ENCODE results near the gene BPIFB2. TPM values are rescaled to one million over a fixed set of nuclear protein-coding genes. Genes with fewer than 3 reads are reported as not detected.

The BPIFB2 gene
- total and polyA plus RNA-seq, 10 of the 15 experiments (the other 5 are each of a cell fraction or from before 2014, with no cell fraction given): not detected

DNA sequence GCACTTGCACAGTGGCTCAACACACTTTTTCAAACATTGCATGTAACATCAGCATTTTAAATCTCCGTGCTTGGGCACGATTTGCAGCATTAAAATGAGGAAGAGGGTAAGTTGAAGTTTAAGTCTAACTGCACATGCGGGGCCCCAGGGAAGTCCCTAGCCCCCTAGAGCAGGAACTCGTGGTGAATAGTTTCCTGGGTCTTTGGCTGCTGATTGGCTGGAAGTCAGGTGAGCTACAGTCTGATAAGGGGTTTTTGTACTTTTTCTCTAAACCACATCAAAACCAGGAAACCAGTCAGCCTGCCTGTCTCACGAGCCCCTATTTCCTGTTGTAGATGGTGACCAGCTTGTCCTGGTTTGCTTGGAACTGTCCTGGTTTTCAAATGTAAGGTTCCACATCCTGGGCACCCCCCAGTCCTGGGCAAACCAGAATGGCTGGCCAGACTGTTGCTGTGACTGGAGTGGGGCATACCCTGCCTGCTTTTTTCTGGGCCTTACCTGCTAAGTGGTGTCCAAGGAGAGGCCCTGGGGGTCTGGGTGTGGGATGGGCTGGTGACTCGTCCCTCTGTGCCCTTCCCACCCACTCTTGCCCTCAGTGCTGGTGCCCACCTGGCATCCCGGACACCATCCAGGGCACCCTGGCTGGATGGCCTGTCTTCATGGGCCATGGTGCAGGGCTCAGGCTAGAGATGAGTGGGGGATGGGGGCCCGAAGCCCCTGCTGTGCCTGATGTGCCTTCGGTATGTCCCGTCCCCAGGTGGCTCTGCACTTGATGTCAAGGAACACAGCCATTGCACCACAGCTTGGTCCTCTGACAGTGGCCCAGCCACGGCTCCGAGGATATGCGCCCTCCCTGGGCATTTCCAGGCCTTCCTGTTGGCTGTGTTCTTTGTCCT lies 35.1 kb upstream of the BPIFB2 start (continued):
- TF ChIP-seq ZNF384 (IDR thresholded peaks at IDR 0.05; ENCODE audit: borderline replicate concordance, low read depth, low read length): no peak
- TF ChIP-seq CHD1 (IDR thresholded peaks at IDR 0.05; ENCODE audit: low read depth, low read length): no peak
- no peak for TF ChIP-seq SMARCA5 (IDR thresholded peaks at IDR 0.05)
- TF ChIP-seq, protein P1, sequence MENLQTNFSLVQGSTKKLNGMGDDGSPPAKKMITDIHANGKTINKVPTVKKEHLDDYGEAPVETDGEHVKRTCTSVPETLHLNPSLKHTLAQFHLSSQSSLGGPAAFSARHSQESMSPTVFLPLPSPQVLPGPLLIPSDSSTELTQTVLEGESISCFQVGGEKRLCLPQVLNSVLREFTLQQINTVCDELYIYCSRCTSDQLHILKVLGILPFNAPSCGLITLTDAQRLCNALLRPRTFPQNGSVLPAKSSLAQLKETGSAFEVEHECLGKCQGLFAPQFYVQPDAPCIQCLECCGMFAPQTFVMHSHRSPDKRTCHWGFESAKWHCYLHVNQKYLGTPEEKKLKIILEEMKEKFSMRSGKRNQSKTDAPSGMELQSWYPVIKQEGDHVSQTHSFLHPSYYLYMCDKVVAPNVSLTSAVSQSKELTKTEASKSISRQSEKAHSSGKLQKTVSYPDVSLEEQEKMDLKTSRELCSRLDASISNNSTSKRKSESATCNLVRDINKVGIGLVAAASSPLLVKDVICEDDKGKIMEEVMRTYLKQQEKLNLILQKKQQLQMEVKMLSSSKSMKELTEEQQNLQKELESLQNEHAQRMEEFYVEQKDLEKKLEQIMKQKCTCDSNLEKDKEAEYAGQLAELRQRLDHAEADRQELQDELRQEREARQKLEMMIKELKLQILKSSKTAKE (IDR thresholded peaks at IDR 0.05; ENCODE audit: low read depth, poor library complexity, severe bottlenecking): peak; percentile 67
- TF ChIP-seq RCOR1 (conservative IDR thresholded peaks at IDR 0.05; ENCODE audit: low read depth, low read length): no peak
- TF ChIP-seq, protein P2, sequence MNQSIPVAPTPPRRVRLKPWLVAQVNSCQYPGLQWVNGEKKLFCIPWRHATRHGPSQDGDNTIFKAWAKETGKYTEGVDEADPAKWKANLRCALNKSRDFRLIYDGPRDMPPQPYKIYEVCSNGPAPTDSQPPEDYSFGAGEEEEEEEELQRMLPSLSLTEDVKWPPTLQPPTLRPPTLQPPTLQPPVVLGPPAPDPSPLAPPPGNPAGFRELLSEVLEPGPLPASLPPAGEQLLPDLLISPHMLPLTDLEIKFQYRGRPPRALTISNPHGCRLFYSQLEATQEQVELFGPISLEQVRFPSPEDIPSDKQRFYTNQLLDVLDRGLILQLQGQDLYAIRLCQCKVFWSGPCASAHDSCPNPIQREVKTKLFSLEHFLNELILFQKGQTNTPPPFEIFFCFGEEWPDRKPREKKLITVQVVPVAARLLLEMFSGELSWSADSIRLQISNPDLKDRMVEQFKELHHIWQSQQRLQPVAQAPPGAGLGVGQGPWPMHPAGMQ (IDR thresholded peaks at IDR 0.05; ENCODE audit: borderline replicate concordance): no peak
- peak; percentile 67 for TF ChIP-seq POLR2AphosphoS5 (IDR thresholded peaks at IDR 0.05; ENCODE audit: low read length)
- TF ChIP-seq DPF2 (IDR thresholded peaks at IDR 0.05): no peak
- no peak for TF ChIP-seq HCFC1 (IDR thresholded peaks at IDR 0.05; ENCODE audit: low read length)
- TF ChIP-seq ZZZ3 (IDR thresholded peaks at IDR 0.05; ENCODE audit: control insufficient read depth, insufficient read length, low read depth): no peak
- TF ChIP-seq NFXL1 (IDR thresholded peaks at IDR 0.05; ENCODE audit: borderline replicate concordance): no peak
- no peak for TF ChIP-seq ZNF24 (IDR thresholded peaks at IDR 0.05)
- no peak for TF ChIP-seq CHD2 (IDR thresholded peaks at IDR 0.05; ENCODE audit: borderline replicate concordance, low read depth, low read length)
- no peak for TF ChIP-seq SIN3A (IDR thresholded peaks at IDR 0.05; ENCODE audit: low read depth, low read length)

All from GM12878 (cell line).